GM10266 (cell line): ENCODE results near the gene RRP8.

Experiments
- DNase-seq: peaks from one replicate; pipeline ENCODE4 v3.0.0; 2012; ENCODE audit errors: extremely low spot score
- CTCF ChIP-seq: IDR thresholded peaks from 2 replicates; pipeline ENCODE4 v1.5.1; 2012; ENCODE audit warnings: mild to moderate bottlenecking, low read depth; ENCODE audit not compliant: control insufficient read depth, insufficient read depth; ENCODE audit errors: missing control alignments

The RRP8 gene

GRCh38 chr11:6638429-6638828 is 35.0 kb upstream of the RRP8 start:
- DNase-seq, result no peak
- TF ChIP-seq CTCF, result peak; percentile 5

- no peak for TF ChIP-seq CTCF
- DNase-seq, result no peak
These were observed 34.5 kb upstream of the RRP8 start for GRCh38 chr11:6637871-6638270.

- no peak for TF ChIP-seq CTCF
- DNase-seq, result no peak
These were observed 33.1 kb upstream of the RRP8 start for GRCh38 chr11:6636480-6636879.

- DNase-seq, result no peak
- TF ChIP-seq CTCF, result no peak
These were observed 31.9 kb upstream of the RRP8 start for GRCh38 chr11:6635082-6635932.

- no peak for DNase-seq
These were observed 31.1 kb upstream of the RRP8 start for GRCh38 chr11:6634534-6634933.

GRCh38 chr11:6633422-6634408 is 30.3 kb upstream of the RRP8 start:
- DNase-seq, result no peak
- TF ChIP-seq CTCF, result no peak

More at GRCh38 chr11:6634534-6634933, 31.1 kb upstream of the RRP8 start:
- no peak for TF ChIP-seq CTCF
